22Rv1 (cell line): ENCODE data around the gene ACOT12.

Experiments
- CTCF ChIP-seq: fragments of 450-650 bp; IDR thresholded peaks from 2 replicates; pipeline ENCODE4 v1.5.1; 2017; ENCODE audit warnings: mild to moderate bottlenecking
- ZFX ChIP-seq: fragments of 450-650 bp; IDR thresholded peaks from 2 replicates; pipeline ENCODE4 v1.6.1; 2017; ENCODE audit warnings: antibody characterized with exemption, borderline replicate concordance

GRCh38 chr5:81345411-81346003, 48.4 kb downstream of the ACOT12 start:
- TF ChIP-seq CTCF = no peak
- TF ChIP-seq ZFX = no peak
